HG03457 (cell line): ENCODE measurements around the gene SOHLH1.

Source experiments
- ATAC-seq: cut with Tn5 transposase; IDR thresholded peaks from one replicate; pipeline ENCODE4 v1.9.1; 2021; ENCODE audit warnings: moderate number of reproducible peaks; ENCODE audit not compliant: unreplicated experiment

Gene SOHLH1

DNA sequence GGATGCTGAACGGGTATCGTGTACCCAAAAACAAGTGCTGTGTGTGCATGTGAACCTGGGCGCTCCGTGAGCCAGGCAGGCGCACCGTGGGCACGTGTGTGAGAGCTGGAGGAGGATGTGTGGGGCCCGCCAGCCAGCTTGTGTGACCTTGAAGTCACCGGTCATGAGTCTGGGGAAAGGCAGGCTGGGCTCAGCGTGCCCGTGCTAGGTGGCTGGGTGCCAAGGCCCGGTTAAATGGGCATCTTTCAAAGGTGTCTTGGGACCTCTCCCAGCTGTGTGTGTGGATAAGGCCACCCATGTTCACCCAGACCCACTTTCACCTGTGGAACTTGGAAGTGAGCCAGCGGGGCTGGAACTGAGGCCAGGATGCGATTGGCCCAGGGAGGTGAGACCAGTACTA is 6.1 kb upstream of the SOHLH1 start:
- no peak for ATAC-seq

DNA sequence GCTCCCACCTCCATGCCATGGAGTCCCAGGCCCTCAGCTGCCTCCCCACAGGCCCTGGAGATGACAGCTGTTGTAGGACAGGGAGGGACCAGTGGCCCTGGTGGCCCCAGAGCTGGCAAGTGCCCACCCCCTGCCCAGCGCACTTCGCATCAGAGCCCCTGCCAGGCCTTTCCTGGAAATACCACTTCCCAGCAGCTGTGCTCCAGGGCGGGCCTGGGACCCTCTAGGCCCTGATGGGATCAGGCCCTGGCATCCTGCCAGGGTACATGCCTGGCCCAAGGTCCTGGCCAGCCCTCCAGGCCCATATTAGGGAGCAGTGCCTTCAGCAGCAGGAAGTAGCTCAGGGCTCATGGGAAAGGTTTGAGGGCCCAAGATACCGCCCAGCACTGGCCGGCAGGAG is 5.2 kb upstream of the SOHLH1 start:
- no peak for ATAC-seq

DNA sequence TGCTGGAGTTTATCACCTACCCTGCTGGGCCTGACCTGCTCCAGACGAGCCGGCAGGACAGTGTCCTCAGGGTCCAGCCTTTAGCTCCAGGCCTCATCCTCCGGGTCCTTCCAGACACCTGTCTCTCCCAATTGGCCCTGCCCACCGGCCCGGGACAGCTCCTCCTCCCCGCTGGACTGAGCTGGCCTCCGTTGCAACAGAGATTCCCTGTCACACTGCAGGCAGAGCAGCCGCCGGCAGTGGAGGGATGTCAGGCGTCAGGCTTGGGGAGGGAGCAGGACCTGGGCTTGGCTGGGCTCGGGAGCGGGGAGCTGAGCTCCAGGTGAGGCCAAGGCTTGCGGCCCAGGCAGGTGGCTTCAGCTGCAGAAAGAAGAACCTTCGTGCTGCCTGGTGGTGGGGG is 4.4 kb upstream of the SOHLH1 start:
- no peak for ATAC-seq

DNA sequence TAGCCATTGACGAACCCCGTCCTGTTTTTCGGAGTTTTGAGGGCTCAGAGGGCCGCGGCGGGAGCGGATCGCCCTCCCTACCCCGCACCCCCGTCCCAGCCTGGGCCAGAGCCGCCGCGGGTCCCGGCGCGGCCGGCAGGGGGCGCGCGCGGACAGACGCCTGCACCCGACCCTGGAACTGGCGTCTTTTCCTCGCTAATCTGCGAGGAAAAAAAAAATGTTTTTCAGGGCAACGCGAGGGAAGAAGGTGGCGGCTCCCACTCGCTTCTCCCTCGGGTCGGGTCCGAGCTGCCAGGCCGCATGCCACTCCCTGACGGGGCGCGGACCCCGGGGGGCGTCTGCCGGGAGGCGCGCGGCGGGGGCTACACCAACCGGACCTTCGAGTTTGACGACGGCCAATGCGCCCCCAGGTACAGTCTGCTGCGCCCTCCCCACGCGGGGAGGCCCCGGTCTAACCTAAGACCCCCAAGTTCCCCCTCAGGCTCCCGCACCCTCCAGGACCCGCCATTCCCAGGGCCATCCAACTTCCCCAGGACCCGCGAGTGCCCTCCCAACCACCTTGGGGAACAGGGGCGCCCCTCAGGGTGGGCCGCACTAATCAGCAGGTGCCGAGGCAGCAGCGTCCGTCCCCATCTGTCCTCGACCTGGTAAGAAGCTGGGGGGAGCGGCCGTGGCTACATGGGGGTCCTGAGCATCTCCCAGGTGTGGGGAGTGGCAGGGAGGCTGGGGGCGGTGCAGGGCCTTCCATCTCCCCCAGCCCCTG is 2.9 kb upstream of the SOHLH1 start, which contains the start of gene KCNT1:
Gene KCNT1, plus strand, starts transcription at position 227 of the 763 bp plus-strand sequence. Its CDS starts 74 bp downstream, at position 301.
- no peak for ATAC-seq

DNA sequence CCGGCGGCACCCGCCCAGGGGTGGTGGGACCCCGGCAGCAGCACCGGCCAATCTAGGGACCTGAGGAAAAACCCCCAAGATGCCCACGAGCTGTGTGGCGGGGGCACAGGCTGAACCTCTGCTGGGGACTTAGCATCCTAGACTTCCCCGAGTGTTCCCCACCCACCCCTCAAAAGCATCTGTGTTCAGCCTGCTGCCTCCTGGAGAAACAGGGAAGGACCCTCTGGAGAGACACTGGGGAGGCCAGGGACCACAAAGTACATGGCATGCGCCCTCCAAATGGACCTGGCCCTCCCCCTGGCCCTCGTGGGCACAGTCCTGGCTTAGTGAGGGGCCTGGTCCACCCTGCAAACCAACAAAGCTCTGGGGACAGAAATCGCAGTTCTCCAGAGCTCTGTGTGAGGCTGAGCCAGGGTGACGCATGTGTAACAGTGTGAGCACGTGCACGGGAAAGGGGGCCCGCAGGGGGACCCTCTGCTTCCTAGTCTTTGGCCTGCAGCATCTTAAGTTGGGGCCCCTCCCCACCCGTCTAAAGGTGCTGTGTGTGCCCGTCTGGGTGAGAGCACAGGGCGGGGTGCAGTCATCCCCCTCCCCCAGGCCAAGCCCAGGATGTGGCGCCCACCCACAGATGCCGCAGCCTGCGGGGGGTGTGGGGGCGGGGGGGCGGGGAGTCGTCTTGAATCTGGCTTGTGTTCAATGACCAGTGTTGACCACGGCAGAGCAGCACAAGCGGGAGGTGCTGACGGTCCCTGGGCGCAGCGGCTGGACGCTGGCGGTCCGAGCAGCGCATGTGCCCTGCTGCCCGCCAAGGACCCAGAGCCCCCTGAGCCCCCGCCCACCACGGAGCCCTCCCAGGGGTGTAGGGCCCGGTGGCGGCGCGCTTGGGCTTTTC is 2.0 kb upstream of the SOHLH1 start:
- no peak for ATAC-seq

DNA sequence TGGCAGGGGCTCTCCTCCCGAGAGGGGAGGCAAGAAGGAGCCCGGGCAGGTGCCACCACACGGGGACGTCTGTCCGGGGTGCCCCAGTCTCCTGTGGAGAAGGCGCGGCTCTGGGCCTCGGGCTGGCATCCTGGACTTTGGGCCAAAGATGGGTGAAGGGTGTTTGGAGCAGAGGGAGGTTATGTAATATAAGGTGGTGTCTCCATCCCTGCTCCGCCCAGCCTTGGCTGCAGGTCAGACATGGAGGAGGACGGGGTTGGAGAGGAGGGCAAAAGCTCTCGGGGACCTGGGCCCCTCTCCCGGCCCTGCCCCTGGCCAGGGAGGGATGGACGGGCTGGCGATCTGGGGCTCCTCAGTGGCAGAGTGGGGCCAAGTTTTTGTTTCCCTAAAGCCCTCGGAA is 1.2 kb upstream of the SOHLH1 start:
- no peak for ATAC-seq

DNA sequence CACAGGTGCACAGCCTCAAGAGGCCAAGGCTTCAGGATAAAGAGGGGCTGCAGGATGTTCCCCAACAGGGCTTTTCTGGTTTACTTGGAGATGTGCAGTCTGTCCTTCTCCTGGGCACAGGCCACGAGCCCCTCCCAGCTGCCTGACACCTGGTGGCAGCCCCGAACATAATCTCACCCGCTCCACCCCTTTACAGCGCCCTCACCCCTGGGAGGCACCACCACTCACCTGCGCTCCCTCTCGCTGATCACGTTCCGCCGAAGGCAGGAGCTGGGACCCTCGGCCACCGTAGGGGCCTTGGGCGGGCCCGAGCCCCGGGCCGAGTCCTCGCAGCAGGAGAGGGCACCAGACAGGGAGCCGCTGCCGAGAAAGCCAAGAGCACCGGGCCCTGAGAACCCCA is 514 bp downstream of the SOHLH1 start:
- no peak for ATAC-seq

DNA sequence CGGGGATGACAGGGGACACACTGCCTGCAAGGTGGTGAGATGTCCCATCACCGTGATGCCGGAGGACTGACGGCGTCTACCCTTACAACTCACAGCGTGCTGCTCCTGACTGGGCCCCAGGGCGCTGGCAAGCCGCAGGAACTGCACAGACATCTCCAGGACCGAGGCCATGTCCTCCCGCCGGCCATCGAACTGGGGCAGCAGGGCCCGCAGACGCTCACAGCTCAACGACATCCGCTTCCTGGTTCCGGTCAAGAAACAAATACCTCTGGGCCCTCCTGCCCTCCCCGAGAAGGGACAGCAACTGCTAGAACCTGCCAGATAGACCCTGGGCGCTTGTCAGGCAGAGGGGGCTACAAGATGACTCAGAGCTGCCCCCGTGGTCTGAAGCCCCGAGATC is 1.0 kb downstream of the SOHLH1 start:
- no peak for ATAC-seq

DNA sequence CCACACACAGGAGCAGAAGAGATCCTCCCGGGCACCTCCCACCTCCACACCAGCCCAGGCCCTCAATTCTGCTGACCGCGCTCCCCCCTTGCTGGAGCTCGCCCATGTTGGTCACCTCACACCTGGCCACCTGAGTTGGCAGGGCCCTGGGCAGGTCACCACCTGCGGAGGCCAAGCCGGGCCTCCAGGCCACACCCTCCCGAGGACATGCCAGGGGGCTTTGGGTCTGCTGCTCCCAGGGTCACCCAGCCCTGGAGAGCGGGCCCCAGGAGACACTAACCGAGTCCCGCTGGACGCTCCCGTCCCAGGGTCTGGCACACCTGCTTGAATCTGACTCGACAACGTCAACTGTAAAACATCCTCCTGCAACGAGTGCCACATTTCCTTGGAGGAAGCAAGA is 2.1 kb downstream of the SOHLH1 start:
- no peak for ATAC-seq

DNA sequence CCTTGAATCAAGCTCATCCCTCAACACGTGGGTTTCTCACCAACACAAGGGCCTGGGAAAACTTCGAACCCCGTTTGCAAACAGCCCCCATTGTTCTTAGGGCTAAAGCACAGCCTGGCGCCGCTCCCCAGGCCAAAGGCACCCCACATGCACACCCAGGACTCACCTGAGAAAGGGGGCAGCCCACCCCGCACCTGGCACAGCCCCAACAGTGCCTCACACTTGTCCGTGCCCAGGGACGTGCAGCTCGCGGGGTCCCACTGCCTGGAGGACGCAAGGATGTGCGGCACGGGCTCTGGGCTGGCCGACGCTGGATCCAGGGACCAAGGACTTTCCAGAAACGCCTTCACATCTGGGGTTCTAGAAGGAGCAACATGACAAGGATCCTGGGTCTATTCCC is 2.8 kb downstream of the SOHLH1 start:
- ATAC-seq: no peak

DNA sequence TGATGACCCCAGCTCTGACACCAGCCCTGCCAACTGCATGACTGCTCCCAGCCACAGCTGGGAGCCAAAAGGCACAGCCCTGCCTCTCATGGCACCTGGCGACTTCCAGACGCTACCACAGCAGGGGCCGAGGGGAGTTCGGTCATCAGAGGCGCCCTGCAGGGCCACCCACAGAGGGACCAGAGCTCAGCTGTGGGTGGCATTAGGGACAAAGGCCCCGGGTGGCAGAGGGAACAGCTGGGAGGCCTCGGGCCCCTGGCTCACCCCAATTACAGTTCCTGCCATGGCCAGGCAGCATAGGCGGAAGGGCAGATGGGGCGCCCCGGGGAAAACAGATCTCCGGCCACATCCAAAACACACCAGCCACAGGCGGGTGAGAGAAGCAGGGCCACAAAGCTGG is 3.6 kb downstream of the SOHLH1 start:
- no peak for ATAC-seq

DNA sequence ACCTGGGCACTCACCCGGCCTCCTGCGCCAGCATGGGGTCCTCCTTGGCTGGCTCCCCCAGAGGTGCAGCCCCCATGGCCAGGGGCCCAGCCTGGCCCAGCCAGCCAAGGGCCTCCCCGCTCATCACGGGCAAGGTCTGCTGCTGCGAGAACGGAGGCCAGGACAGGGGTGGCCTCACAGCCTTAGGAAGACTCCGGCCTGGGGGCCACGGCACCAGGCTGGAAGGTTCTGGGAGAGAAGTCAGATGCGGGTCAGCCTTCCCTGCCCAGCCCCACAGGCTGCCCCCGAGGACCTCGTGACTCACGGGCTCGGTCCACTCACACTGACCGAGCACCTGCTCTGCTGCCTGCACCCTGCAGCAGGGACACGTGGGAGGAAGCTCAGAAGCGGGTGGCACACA is 4.2 kb downstream of the SOHLH1 start:
- ATAC-seq: no peak

DNA sequence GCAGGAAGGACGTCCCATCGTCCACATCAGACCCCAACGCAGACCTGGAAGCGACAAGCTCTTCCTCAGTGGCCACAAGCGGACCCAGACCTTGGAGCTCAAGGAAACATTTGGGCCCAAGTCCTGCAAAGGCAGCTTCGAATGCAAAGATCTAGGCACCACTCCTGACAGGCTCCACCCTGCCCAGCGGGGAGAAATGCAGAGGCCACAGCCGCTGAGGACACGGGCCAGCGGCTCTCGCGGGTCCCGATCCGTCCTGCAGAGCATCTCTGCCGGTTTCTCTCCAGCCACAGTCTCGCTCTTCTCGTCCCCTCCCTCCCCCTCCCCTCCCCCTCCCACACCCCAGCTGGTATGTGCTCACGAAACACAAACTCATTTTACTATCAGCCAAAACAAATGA is 4.9 kb downstream of the SOHLH1 start:
- no peak for ATAC-seq

DNA sequence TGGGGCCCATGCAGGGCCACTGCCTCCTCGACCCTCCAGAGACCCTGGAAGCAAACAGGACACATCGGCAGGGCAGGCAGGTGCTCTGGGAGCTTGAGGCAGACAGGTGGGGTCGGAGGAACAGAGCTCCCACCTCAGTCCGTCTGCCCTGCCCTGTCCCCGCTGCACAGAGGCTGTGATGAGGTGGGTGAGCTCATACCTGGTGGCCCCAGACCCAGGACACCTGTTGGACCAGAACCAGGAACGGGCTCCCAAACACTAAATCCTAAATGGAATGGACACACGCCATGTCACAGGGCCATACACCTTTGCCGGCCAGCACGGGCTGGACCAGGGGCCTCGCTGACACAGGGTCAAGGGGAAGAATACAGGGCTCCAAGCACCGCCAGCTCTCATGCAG is 5.5 kb downstream of the SOHLH1 start:
- no peak for ATAC-seq

DNA sequence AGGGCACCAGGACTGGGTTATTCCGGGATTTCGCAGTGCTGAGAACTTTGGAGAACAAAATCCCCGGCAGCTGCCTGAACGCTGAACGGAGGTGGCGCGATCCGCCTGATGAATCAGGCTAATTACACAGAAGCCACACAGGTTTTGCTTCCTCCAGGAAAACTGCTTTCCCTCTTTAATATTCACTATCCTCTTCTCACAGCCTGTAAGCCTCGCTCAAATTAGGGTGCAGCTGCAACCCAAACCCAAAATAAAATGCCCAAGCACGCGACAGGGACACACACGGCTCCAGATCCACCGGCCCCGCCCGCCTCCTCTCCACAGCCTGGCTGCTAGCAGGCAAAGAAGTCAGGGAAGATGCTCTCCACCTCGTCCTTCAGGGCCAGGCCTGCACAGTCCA is 6.0 kb downstream of the SOHLH1 start:
- ATAC-seq: no peak

DNA sequence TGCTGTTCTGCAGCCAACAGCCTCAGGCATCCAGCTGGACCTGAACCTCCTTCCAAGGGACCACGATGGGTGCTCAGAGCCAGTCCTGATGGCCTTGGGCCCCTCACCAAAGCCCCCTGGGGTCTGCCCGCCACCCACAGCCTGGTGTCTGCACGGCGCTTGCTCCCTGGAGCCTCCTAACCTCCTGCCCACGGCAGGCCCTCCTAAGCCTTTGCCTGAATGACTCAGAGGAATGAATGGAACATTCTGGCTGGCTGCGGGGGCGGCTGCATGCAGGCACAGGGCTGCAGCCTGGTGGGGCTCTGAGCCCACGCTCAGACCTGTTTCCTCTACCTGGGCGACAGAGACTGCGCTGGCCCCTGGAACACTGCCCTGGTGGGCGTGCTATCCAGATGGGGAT is 6.9 kb downstream of the SOHLH1 start:
- ATAC-seq: no peak

DNA sequence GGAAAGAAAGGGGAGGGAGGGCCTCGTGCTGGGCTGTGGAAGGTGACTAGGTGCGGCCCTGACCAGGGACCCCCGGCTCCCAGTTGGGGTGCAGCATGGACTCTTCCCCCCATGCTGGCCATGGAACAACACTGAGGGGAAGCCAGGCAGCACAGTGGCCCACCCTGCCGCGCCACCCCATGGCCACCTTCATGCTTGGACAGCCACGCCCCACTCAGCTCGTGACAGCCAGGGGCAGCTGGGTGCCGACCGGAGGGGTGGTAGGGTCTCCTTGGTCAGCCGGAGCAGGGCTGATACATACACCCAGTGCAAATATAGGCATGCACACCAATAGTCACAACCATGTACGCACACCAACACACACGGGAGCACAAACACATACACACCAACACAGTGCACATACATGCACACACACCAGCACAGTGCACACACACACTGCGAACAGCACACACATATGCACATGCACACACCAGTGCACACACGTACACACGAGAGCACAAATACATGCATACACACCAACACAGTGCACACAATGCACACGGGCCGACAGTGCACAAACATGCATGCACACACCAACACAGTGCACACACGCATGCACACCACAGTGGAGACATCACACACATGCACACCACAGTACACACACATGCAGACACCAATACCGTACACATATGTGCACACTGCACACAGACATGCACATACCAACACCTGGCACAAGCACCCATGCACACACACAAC is 8.3 kb downstream of the SOHLH1 start:
- no peak for ATAC-seq

DNA sequence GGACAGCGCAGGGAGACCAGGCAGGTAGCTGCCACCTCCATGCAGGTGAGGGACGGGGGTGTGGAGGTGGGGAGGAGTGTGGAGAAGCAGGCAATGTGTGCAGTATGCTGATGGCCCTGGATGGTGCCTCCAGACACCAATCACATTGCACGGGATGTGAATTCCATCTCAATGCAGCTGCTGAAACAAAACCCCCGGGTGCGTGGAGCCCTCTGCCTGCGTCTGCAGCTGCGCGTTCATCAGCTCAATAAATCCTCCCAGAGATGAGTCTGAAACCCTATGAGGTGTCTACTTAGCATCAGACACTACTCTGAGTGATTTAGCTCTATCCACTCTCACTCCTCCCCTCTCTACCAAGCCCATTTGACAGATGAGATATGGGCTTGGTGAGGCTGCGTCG is 10.3 kb downstream of the SOHLH1 start:
- no peak for ATAC-seq

DNA sequence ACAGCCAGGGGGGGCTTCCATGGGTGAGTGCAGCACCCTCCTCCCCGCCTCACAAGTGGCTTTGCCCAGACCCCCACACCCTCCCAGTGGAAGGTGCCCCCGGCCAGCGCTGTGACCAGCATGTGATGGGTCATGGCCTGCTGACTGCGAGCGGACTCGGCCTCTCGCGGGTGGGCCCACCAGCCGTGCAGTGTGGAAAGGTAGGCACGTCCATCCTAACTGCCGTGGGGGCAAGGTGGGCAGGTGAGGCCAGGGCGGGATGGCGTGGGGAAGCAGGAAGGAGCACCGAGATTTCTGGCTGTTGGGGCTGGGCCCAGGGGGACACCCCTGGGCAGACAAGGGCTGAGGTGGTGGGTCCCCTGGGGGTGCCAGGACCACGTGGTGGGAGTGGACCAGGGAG is 12.1 kb downstream of the SOHLH1 start:
- ATAC-seq: no peak

DNA sequence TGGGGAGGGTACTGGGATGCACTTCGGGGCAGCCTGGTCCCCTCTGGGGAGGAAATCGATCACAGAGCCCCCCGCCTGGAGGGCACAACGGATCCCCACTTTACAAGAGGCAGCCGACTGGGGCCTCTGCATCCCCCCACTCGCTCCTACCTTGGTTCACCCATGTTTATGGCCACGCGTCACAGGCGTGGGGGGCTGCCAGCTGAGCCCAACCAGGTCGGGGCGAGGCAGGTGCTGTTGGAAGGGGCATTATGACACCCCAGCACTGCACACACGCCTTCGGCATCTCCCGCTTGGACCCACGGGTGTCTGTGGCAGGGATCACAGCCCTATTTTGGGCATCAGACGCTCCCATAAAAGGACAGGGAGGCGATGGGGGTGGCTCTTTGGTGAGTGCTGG is 14.6 kb downstream of the SOHLH1 start:
- ATAC-seq: no peak

DNA sequence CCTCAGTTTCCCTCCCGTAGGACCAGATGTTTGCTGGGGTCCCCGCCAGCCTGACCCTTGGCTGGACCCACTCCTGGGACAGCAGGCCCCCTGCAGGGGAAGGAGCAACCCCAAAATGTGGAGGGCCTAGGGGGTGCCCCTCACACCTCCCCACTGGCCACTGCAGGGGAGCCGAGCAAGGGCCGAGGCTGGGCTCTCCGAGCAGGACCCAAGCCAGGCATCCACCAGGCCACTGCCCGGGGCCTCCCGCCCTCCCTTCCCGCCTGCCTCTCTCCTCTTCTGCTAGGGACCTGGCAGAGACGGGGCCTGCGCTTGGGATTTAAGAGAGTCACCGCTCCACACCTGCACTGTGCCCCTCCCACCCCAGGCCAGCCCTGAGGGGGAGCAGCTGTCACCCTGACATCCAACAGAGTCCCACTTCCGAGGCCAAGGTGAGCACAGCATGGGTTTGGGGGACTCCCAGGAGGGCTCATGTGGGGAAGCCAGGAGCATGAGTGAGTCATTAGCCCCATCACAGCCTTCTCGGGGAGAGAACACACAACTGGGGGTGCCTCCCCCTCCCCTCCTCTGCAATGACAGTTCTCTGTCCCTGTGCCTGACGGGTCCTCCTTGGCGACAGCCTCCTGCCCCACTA is 15.8 kb downstream of the SOHLH1 start:
- no peak for ATAC-seq
